OCI-LY7 (cell line): ENCODE measurements around the gene AGMO. TPM values are rescaled to one million over a fixed set of nuclear protein-coding genes. Genes with fewer than 3 reads are reported as not detected.

Experiments used
- BruUV-seq: library from RNA; stranded (reverse); fragments of 400-500 nt; replicated peaks from 2 replicates; lab custom pipeline; 2021; lab: Mats Ljungman, UMichigan
- CTCF ChIA-PET: fragments of 300-600 bp; sonication (Branson Sonifier 250); formaldehyde crosslinking; loops from one replicate; lab custom pipeline; 2022; ENCODE audit warnings: antibody characterized with exemption; ENCODE audit not compliant: unreplicated experiment; lab: Charles Lee
- POLR2A ChIA-PET: fragments of 300-600 bp; sonication (Branson Sonifier 250); formaldehyde crosslinking; loops from one replicate; lab custom pipeline; 2022; ENCODE audit warnings: antibody characterized with exemption; lab: Charles Lee
- DNase-seq: peaks from one replicate; pipeline ENCODE4 v3.0.0-alpha.2; 2015; ENCODE audit warnings: low spot score
- H2AFZ ChIP-seq: fragments of 200-600 bp; sonication (generic), shearing (Covaris generic); 2 replicates; pipeline ENCODE4 v1.6.1; 2014; ENCODE audit warnings: mild to moderate bottlenecking, antibody characterized with exemption, low read length, moderate library complexity
- H3K27ac ChIP-seq: fragments of 200-600 bp; sonication (generic); 2 replicates; pipeline ENCODE4 v1.5.1; 2014; ENCODE audit warnings: mixed run types, low read depth, mild to moderate bottlenecking, moderate library complexity, low read length, inconsistent platforms; ENCODE audit not compliant: poor library complexity, severe bottlenecking
- H3K36me3 ChIP-seq: fragments of 200-600 bp; sonication (generic); 2 replicates; pipeline ENCODE4 v1.6.1; 2014; ENCODE audit warnings: mild to moderate bottlenecking, antibody characterized with exemption, low read length, moderate library complexity, mixed read lengths; ENCODE audit not compliant: insufficient read depth
- H3K4me1 ChIP-seq: fragments of 200-600 bp; sonication (generic); 2 replicates; pipeline ENCODE4 v1.5.1; 2014; ENCODE audit warnings: mild to moderate bottlenecking, low read length; ENCODE audit not compliant: insufficient read depth, poor library complexity, severe bottlenecking
- H3K4me2 ChIP-seq: fragments of 200-600 bp; sonication (generic); 2 replicates; pipeline ENCODE4 v1.6.1; 2014; ENCODE audit warnings: mild to moderate bottlenecking, low read length
- H3K4me3 ChIP-seq: fragments of 200-600 bp; sonication (generic); 2 replicates; pipeline ENCODE4 v1.5.1; 2014; ENCODE audit warnings: mild to moderate bottlenecking, low read depth, low read length; ENCODE audit not compliant: poor library complexity, severe bottlenecking
- H3K79me2 ChIP-seq: fragments of 200-600 bp; sonication (generic); 2 replicates; pipeline ENCODE4 v1.6.1; 2016; ENCODE audit warnings: low read depth, mild to moderate bottlenecking, low read length, moderate library complexity, mixed read lengths; ENCODE audit not compliant: insufficient read depth
- H3K9me2 ChIP-seq: fragments of 200-600 bp; sonication (generic); 2 replicates; pipeline ENCODE4 v1.6.1; 2016; ENCODE audit warnings: mild to moderate bottlenecking, low read length, mixed read lengths; ENCODE audit not compliant: insufficient read depth
- H3K9me3 ChIP-seq: fragments of 200-600 bp; sonication (generic); 2 replicates; pipeline ENCODE4 v1.6.1; 2014; ENCODE audit warnings: mild to moderate bottlenecking, mixed run types, low read length, mixed read lengths
- H4K20me1 ChIP-seq: fragments of 200-600 bp; sonication (generic); 2 replicates; pipeline ENCODE4 v1.6.1; 2014; ENCODE audit warnings: mild to moderate bottlenecking, antibody characterized with exemption, low read length, moderate library complexity, mixed read lengths; ENCODE audit not compliant: insufficient read depth
- CTCF ChIP-seq: fragments of 200-600 bp; sonication (generic); conservative IDR thresholded peaks from 2 replicates; pipeline ENCODE4 v1.5.1; 2014; ENCODE audit warnings: mild to moderate bottlenecking, antibody characterized with exemption, low read length, moderate library complexity, mixed read lengths
- EZH2phosphoT487 ChIP-seq: fragments of 200-600 bp; sonication (generic); IDR thresholded peaks from 2 replicates; pipeline ENCODE4 v1.6.1; 2018; ENCODE audit warnings: low read depth, borderline replicate concordance, mild to moderate bottlenecking, mixed run types, antibody characterized with exemption, low read length, moderate library complexity, mixed read lengths
- intact Hi-C: fragments of 100-400 bp; cut with micrococcal nuclease; formaldehyde crosslinking; loops from one replicate; pipeline ENCODE4 v1.10.0; 2022; ENCODE audit not compliant: unreplicated experiment
- total RNA-seq, 2 experiments: library from RNA; depleted of rRNA in 1 of 2; stranded (reverse); fragments of >200 nt in 1 of 2; shearing (Covaris generic) in 1 of 2; gene quantifications; 2 replicates each; pipeline ENCODE4 v1.2.3, GENCODE V29; 2014 to 2022

The AGMO gene
- total RNA-seq, 2 experiments from 2014 or later: not detected

GRCh38 chr7:15368653-15369052 lies 193.2 kb downstream of the AGMO start:
- BruUV-seq: no TSS peak

DNA sequence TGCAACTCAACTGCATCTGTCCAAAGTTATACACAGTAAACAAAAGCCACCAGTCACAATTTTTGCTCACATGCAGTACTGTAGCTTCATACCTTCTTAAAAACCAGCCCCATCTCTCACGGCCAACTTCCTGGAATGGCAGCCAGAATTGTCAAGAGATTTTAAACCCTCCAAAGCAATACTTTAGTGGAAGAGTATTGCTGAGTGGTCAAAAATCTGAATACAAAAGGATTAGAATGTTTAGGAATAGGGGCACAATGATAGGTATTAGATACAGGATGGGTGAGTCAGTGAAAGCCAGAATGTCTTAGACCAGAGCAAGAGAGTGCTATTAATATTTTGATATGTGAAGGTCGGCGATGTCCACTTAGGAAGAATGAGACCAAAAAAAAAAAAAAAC lies 193.9 kb downstream of the AGMO start:
- Histone ChIP-seq H3K9me3 (no peaks in the 10 kb centered on the region), H4K20me1 (no peaks in the 10 kb centered on the region), H3K4me2 (no peak overlapping the region), H3K79me2 (no peaks in the 10 kb centered on the region), H3K4me1 (no peaks in the 10 kb centered on the region), H3K36me3 (no peaks in the 10 kb centered on the region), H3K4me3 (no peak overlapping the region), H3K27ac (no peak overlapping the region), H2AFZ (no peak overlapping the region), H3K9me2 (no peaks in the 10 kb centered on the region)
- CTCF ChIA-PET: no interaction called here
- no peak for TF ChIP-seq CTCF
- TF ChIP-seq EZH2phosphoT487: no peak
- DNase-seq: no peak
- intact Hi-C loops: no loop called here
- no TSS peak for BruUV-seq
- POLR2A ChIA-PET: interaction anchor here (0.5 to 1.0 kb wide), 2 partner anchors 10 to 13 kb away, joined by 3 to 5 read pairs; no protein-coding TSS in a partner anchor

More at GRCh38 chr7:15368653-15369052, 193.2 kb downstream of the AGMO start:
- Histone ChIP-seq H3K79me2 (no peaks in the 10 kb centered on the region), H3K27ac (no peak overlapping the region), H3K4me1 (no peaks in the 10 kb centered on the region), H3K36me3 (no peaks in the 10 kb centered on the region), H3K4me3 (no peak overlapping the region), H4K20me1 (no peaks in the 10 kb centered on the region), H3K9me3 (no peaks in the 10 kb centered on the region), H2AFZ (no peak overlapping the region), H3K9me2 (no peaks in the 10 kb centered on the region), H3K4me2 (no peak overlapping the region)
- intact Hi-C loops: no loop called here
- CTCF ChIA-PET: no interaction called here
- DNase-seq: no peak
- POLR2A ChIA-PET: interaction anchor here (0.6 to 1.0 kb wide), 3 partner anchors 9 to 1164 kb away, joined by 3 read pairs; no protein-coding TSS in a partner anchor
- no peak for TF ChIP-seq EZH2phosphoT487
- no peak for TF ChIP-seq CTCF

DNA sequence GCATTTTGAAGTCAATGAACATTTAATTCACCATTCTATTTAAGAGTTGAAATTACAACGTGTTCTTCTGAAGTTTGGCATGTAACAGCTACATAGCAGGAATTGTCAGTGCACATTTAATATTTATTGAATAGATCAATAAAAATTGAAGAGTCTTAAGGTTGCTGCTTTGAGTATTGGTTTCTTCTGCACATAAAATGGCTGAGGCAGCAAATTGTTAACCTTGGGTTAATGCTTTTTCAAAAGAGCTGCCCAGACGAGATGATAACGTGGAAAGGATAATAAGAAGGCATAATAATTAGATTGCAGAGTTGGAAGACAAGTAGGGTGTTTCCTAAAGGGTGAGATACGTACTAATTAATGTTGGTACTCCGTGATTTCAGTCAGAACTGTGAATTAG lies 203.7 kb downstream of the AGMO start:
- Histone ChIP-seq H3K79me2 (no peaks in the 10 kb centered on the region), H3K4me2 (no peak overlapping the region), H3K4me3 (no peak overlapping the region), H3K27ac (no peak overlapping the region), H3K36me3 (no peaks in the 10 kb centered on the region), H3K9me2 (no peaks in the 10 kb centered on the region), H2AFZ (no peak overlapping the region), H3K4me1 (no peaks in the 10 kb centered on the region), H3K9me3 (no peaks in the 10 kb centered on the region), H4K20me1 (no peaks in the 10 kb centered on the region)
- POLR2A ChIA-PET: no interaction called here
- intact Hi-C loops: no loop called here
- no peak for TF ChIP-seq EZH2phosphoT487
- no peak for TF ChIP-seq CTCF
- no peak for DNase-seq
- CTCF ChIA-PET: no interaction called here
- BruUV-seq: no TSS peak
